ENCODE measurements around the gene WFIKKN2. TPM values are rescaled to one million over a fixed set of nuclear protein-coding genes. Genes with fewer than 3 reads are reported as not detected.

WFIKKN2 gene
- total RNA-seq, 1 experiment from 2014 or later = 0.11 TPM

- Mint-ChIP-seq H3K4me3 (no peak overlapping the region), H3K9me3 (peaks cover 13% of the 10 kb centered on the region), H3K27me3 (ENCODE audit: low read depth) (no peaks in the 10 kb centered on the region), H3K36me3 (no peaks in the 10 kb centered on the region), H3K4me1 (peaks cover 10% of the 10 kb centered on the region), H3K27ac (no peak overlapping the region)
- DNase-seq (ENCODE audit: low spot score) (no peak), ATAC-seq (no peak)
- TF ChIP-seq ATF3 (CRISPR knock-in tag; conservative IDR thresholded peaks at IDR 0.05) (no peak), NFATC4 (CRISPR knock-in tag; IDR thresholded peaks at IDR 0.05) (no peak), JAZF1 (CRISPR knock-in tag; IDR thresholded peaks at IDR 0.05) (no peak), ATF1 (CRISPR knock-in tag; IDR thresholded peaks at IDR 0.05) (no peak), E2F1 (CRISPR knock-in tag; IDR thresholded peaks at IDR 0.05) (no peak), SP1 (CRISPR knock-in tag; conservative IDR thresholded peaks at IDR 0.05) (no peak), CDX4 (CRISPR knock-in tag; IDR thresholded peaks at IDR 0.05; ENCODE audit: borderline replicate concordance) (no peak)
- ChIA-PET CTCF (interaction anchor here (1.2 to 4.1 kb wide), 5 partner anchors 10 to 36 kb away, joined by 3 to 29 read pairs (median 15); partner anchors contain the start of gene WFIKKN2), POLR2A (no interaction called here)
Observed at GRCh38 chr17:50818921-50819657, 16.3 kb upstream of the WFIKKN2 start.

GRCh38 chr17:50820651-50821050 is 14.7 kb upstream of the WFIKKN2 start:
- DNase-seq (ENCODE audit: low spot score) (no peak), ATAC-seq (no peak)
- H3K27ac Mint-ChIP-seq = no peak overlapping the region
- H3K4me3 Mint-ChIP-seq = no peak overlapping the region
- peaks cover 10% of the 10 kb centered on the region for H3K4me1 Mint-ChIP-seq
- CTCF ChIA-PET = interaction anchor here (0.7 to 1.1 kb wide), 2 partner anchors 29 to 38 kb away, joined by 3 read pairs; no protein-coding TSS in a partner anchor
- peaks cover 13% of the 10 kb centered on the region for H3K9me3 Mint-ChIP-seq
- POLR2A ChIA-PET = no interaction called here
- no peaks in the 10 kb centered on the region for H3K36me3 Mint-ChIP-seq
- H3K27me3 Mint-ChIP-seq (ENCODE audit: low read depth) = no peaks in the 10 kb centered on the region
- no peak for TF ChIP-seq JAZF1 (CRISPR knock-in tag; IDR thresholded peaks at IDR 0.05)
- no peak for TF ChIP-seq ZNF416 (CRISPR knock-in tag; IDR thresholded peaks at IDR 0.05)
- no peak for TF ChIP-seq FOXK1 (CRISPR knock-in tag; IDR thresholded peaks at IDR 0.05)
- TF ChIP-seq ETV6 (CRISPR knock-in tag; IDR thresholded peaks at IDR 0.05) = no peak
- no peak for TF ChIP-seq ATF3 (CRISPR knock-in tag; conservative IDR thresholded peaks at IDR 0.05)
- no peak for TF ChIP-seq TEAD1 (CRISPR knock-in tag; IDR thresholded peaks at IDR 0.05)
- TF ChIP-seq NR2C2 (CRISPR knock-in tag; IDR thresholded peaks at IDR 0.05) = no peak
- no peak for TF ChIP-seq ZNF425 (CRISPR knock-in tag; conservative IDR thresholded peaks at IDR 0.05)
- no peak for TF ChIP-seq CBFB (CRISPR knock-in tag; IDR thresholded peaks at IDR 0.05; ENCODE audit: low read depth)
- no peak for TF ChIP-seq RELA (CRISPR knock-in tag; IDR thresholded peaks at IDR 0.05; ENCODE audit: borderline replicate concordance)
- TF ChIP-seq ZNF532 (CRISPR knock-in tag; IDR thresholded peaks at IDR 0.05; ENCODE audit: borderline replicate concordance) = no peak
- no peak for TF ChIP-seq ZSCAN18 (CRISPR knock-in tag; IDR thresholded peaks at IDR 0.05)
- no peak for TF ChIP-seq AR (CRISPR knock-in tag; IDR thresholded peaks at IDR 0.05)
- no peak for TF ChIP-seq MAX (CRISPR knock-in tag; IDR thresholded peaks at IDR 0.05)
- TF ChIP-seq MXD4 (CRISPR knock-in tag; IDR thresholded peaks at IDR 0.05; ENCODE audit: borderline replicate concordance) = no peak
